Bladder microvascular endothelial cell (primary cell): ENCODE data around the gene CDH20. TPM values are rescaled to one million over a fixed set of nuclear protein-coding genes. Genes with fewer than 3 reads are reported as not detected.

ENCODE experiments used
- total RNA-seq: library from RNA; depleted of rRNA; stranded (reverse); fragments of >200 nt; gene quantifications from 2 replicates; pipeline ENCODE4 v1.2.3, GENCODE V29; 2014

CDH20 gene
- total RNA-seq: 0.13 and 0.16 TPM in 2 replicates

GRCh38 chr18:61333271-61333745 lies at the start of gene CDH20:
Gene CDH20, plus strand, starts transcription at chr18:61333430.

